GM18505 (cell line): ENCODE measurements around the gene CDK18.

Source experiments
- ATAC-seq: cut with Tn5 transposase; IDR thresholded peaks from one replicate; pipeline ENCODE4 v1.9.1; 2021; ENCODE audit not compliant: unreplicated experiment
- POLR2A ChIP-seq: IDR thresholded peaks from 4 replicates; pipeline ENCODE4 v1.6.1; 2011; ENCODE audit warnings: borderline replicate concordance; ENCODE audit not compliant: insufficient read depth, insufficient read length; ENCODE audit errors: extremely low read depth

CDK18 gene

GRCh38 chr1:205563927-205564441 is 59.5 kb downstream of the CDK18 start:
- no peak for ATAC-seq
- no peak for TF ChIP-seq POLR2A

- ATAC-seq = no peak
- TF ChIP-seq POLR2A = no peak
Measured at GRCh38 chr1:205565799-205566198, 61.3 kb downstream of the CDK18 start.

- ATAC-seq = no peak
- TF ChIP-seq POLR2A = no peak
Measured at GRCh38 chr1:205567716-205568115, 63.2 kb downstream of the CDK18 start.

- ATAC-seq = no peak
- no peak for TF ChIP-seq POLR2A
Measured at GRCh38 chr1:205568135-205568468, 63.6 kb downstream of the CDK18 start.

GRCh38 chr1:205568469-205569361 is 64.2 kb downstream of the CDK18 start:
- no peak for TF ChIP-seq POLR2A
- ATAC-seq = no peak

GRCh38 chr1:205569411-205570172 is 65.1 kb downstream of the CDK18 start:
- ATAC-seq = no peak
- TF ChIP-seq POLR2A = no peak

- TF ChIP-seq POLR2A = no peak
- ATAC-seq = no peak
Measured at GRCh38 chr1:205570173-205570501, 65.7 kb downstream of the CDK18 start.

- TF ChIP-seq POLR2A = no peak
- no peak for ATAC-seq
Measured at GRCh38 chr1:205570796-205571537, 66.5 kb downstream of the CDK18 start.

- no peak for TF ChIP-seq POLR2A
- no peak for ATAC-seq
Measured at GRCh38 chr1:205571747-205572146, 67.3 kb downstream of the CDK18 start.

GRCh38 chr1:205572421-205572820 is 68.0 kb downstream of the CDK18 start:
- TF ChIP-seq POLR2A = no peak
- no peak for ATAC-seq

GRCh38 chr1:205575294-205575885 is 70.9 kb downstream of the CDK18 start:
- ATAC-seq = no peak
- no peak for TF ChIP-seq POLR2A

- TF ChIP-seq POLR2A = no peak
- no peak for ATAC-seq
Measured at GRCh38 chr1:205576011-205576410, 71.5 kb downstream of the CDK18 start.
